Neutrophil (primary cell): Measurements from ENCODE around the gene ATG7.

Experiments
- H3K27ac ChIP-seq: fragments of 200-600 bp; sonication (generic); 2 replicates; pipeline ENCODE4 v1.5.1; 2016; ENCODE audit warnings: mild to moderate bottlenecking, moderate library complexity
- H3K27me3 ChIP-seq: fragments of 200-600 bp; sonication (generic); 2 replicates; pipeline ENCODE4 v1.6.0; 2016; ENCODE audit warnings: mild to moderate bottlenecking
- H3K36me3 ChIP-seq: fragments of 200-600 bp; sonication (generic); 2 replicates; pipeline ENCODE4 v1.5.1; 2017
- H3K4me1 ChIP-seq, 2 experiments: fragments of 200-600 bp in 1 of 2; sonication (generic) in 1 of 2; 1 replicate in 1 of 2; 2 replicates in 1 of 2; pipeline versions ENCODE4 v1.5.1 to v1.6.1; 2013 to 2016; ENCODE audit warnings: low read depth in 1 of 2, low read length in 1 of 2, mild to moderate bottlenecking in 1 of 2, moderate library complexity in 1 of 2; ENCODE audit not compliant: control insufficient read depth in 1 of 2, insufficient read depth in 1 of 2
- H3K4me3 ChIP-seq, 2 experiments: fragments of 200-600 bp in 1 of 2; sonication (generic) in 1 of 2; 1 replicate in 1 of 2; 2 replicates in 1 of 2; pipeline ENCODE4 v1.5.1; 2013 to 2016; ENCODE audit warnings: low read depth in 1 of 2, low read length in 1 of 2, mild to moderate bottlenecking in 1 of 2, moderate library complexity in 1 of 2
- H3K9me3 ChIP-seq: fragments of 200-600 bp; sonication (generic); 2 replicates; pipeline ENCODE4 v1.5.1; 2016
- TF ChIP-seq, protein P1 (sequence below): fragments of 200-600 bp; sonication (generic); IDR thresholded peaks from 2 replicates; pipeline ENCODE4 v1.5.1; 2016; ENCODE audit warnings: antibody characterized with exemption

The ATG7 gene

DNA sequence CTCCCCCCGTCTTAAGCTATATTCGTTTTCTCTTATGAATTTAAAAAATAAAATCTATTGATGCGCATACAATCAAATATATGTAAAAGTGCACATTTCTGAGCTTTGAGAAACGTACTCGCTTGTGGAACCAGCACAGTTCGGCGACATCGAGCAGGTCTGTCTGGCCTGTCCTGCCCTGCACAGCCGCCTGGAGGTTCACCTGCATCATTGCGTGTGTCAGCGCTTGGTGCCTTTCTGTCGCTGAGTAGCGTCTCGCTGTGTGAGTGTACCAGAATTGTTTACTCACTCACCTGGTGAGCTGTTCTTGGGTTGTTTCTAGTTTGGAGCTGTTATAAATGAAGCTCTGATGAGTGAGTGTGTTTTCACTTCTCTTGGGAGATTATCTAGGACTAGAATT lies 267.5 kb downstream of the ATG7 start:
- no peaks in the 10 kb centered on the region for H3K27me3 ChIP-seq
- no peaks in the 10 kb centered on the region for H3K9me3 ChIP-seq
- H3K4me1 ChIP-seq, result peaks cover 18 to 24% of the 10 kb centered on the region in 2 experiments
- H3K4me3 ChIP-seq, result no peak overlapping the region
- H3K36me3 ChIP-seq, result peaks cover 4% of the 10 kb centered on the region
- no peak overlapping the region for H3K27ac ChIP-seq
- TF ChIP-seq, protein P1, sequence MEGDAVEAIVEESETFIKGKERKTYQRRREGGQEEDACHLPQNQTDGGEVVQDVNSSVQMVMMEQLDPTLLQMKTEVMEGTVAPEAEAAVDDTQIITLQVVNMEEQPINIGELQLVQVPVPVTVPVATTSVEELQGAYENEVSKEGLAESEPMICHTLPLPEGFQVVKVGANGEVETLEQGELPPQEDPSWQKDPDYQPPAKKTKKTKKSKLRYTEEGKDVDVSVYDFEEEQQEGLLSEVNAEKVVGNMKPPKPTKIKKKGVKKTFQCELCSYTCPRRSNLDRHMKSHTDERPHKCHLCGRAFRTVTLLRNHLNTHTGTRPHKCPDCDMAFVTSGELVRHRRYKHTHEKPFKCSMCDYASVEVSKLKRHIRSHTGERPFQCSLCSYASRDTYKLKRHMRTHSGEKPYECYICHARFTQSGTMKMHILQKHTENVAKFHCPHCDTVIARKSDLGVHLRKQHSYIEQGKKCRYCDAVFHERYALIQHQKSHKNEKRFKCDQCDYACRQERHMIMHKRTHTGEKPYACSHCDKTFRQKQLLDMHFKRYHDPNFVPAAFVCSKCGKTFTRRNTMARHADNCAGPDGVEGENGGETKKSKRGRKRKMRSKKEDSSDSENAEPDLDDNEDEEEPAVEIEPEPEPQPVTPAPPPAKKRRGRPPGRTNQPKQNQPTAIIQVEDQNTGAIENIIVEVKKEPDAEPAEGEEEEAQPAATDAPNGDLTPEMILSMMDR, result no peak

DNA sequence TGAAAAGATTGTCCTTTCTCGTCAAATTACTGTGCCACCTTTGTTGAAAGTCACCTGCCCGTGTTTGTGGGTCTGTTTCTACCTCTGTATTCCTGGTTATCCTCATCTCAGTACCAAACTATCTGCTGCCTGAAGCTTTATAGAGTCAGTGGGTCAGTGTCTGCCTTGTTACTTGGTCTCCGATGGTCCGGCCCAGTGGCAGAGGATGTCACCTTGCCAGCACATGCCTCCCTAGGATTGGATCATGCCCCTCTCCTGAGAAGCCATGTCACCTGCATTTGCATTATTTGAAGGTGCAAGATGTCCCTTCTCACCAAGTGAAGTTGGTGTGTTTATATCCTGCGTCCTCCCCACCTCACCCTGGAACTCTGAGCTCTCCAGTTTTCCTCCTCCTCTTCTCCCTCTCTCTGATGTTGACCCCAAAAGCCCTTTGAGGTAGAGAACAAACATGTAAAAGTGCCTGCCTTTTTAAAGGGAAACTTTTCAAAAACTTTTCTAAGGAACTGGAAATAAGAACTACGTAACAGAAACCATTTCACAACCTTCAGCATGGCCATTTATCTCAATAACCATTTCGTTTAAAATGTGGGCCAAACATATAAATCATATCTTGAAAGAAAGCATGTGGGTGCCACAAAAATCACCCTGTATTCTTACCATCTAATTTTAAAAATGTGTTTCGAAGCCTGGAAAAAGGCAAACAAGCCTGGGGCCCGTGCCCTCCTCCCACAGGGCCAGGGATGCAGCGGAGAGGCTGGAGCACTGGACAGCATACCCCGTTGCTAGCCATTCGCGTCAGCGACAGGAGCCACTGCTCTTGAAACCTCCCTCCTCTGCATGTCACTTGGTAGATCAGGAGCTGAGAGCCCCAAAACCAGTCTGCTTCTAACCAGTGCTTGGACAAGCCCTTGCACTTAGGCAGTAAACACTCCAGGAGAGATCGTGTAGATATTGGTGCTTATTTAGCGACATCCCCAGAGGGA lies 269.4 kb downstream of the ATG7 start:
- TF ChIP-seq, protein P1, result no peak
- Histone ChIP-seq H3K9me3 (no peaks in the 10 kb centered on the region), H3K27ac (peak overlapping the region; percentile 38), H3K36me3 (no peaks in the 10 kb centered on the region), H3K27me3 (no peaks in the 10 kb centered on the region), H3K4me1 (peaks cover 37 to 39% of the 10 kb centered on the region in 2 experiments), H3K4me3 (no peak overlapping the region)

DNA sequence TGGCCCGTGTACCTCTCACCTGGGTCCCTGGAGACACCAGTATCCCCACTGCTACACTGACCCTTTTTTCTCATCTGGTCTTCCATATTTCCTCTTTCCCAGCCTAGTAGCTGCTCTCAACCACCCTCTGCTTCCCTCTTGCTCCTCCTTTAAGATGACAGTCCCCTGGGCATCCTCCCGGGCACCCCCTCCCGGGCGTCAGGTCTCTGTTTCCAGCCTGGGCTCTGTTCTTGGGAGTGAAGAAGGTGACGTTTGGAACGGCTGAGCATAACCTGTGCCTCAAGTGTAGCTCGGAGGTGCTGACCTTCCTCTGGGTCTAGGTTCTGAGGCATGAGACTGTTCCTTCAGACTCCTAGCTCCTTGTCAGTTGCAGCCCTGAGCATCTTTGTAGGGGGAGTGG lies 270.4 kb downstream of the ATG7 start:
- Histone ChIP-seq H3K27ac (no peak overlapping the region), H3K27me3 (no peaks in the 10 kb centered on the region), H3K4me1 (peaks cover 45 to 46% of the 10 kb centered on the region in 2 experiments), H3K9me3 (no peaks in the 10 kb centered on the region), H3K36me3 (no peaks in the 10 kb centered on the region), H3K4me3 (no peak overlapping the region)
- TF ChIP-seq, protein P1, result no peak

DNA sequence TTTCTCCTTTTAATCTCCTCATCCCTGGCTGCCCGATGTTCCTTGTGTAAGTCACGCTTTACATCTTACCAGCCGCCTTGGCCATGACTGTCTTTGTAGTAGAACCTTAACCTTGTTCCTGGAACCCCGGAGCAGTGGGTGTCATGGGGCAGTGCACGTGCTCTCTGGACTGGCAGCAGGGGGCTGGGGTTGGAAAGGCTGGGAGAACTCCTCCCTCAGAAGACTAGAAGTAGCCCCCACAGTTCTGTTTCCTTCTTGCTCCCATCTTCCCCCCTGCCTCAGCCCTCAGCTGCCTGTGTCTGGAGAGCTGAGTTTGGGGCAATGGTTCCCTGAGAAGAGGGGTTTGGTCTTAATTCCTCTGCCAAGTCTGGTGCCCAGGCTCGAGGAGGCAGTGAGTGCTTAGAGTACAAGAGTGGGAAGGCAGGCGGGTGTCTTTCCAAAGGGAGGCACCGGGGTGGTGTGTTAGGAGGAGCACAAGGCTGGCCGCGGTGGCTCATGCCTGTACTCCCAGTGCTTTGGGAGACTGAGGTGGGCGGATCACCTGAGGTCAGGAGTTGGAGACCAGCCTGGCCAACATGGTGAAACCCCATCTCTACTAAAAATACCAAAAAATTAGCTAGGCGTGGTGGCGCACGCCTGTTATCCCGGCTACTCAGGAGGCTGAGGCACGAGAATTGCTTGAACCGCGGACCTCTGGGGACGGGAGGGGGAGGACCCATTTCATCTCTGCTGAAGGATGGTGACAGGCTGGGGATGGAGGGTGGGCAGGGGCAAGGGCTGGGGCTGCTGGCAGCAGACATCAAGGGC lies 271.1 kb downstream of the ATG7 start:
- no peaks in the 10 kb centered on the region for H3K27me3 ChIP-seq

DNA sequence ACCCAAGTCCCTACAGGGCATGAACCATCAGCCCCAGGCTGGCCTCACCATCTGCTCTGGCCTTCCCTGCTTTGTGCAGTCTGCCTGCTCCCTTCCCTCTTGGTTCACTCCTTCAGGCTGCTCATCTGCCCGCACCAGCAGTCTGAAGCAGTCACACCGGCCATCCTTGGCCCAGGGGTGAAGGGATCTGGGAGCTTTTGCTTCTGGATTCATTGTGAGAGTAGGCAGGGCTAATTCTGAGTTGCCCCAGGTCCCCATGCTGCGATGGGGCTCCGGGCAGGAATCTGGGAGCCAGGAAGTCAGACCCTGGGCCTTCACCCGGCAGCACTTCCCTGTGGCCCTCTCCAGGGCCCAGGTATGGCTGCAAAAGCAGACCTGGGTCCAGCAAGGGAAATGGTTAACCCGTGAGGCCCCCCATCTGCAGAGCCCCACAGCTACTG lies 271.8 kb downstream of the ATG7 start:
- Histone ChIP-seq H3K4me1 (peaks cover 45 to 46% of the 10 kb centered on the region in 2 experiments), H3K27me3 (no peaks in the 10 kb centered on the region), H3K9me3 (no peaks in the 10 kb centered on the region), H3K27ac (peak overlapping the region; percentile 69), H3K4me3 (no peak overlapping the region), H3K36me3 (no peaks in the 10 kb centered on the region)
- TF ChIP-seq, protein P1, result no peak

More for the DNA sequence above, 271.1 kb downstream of the ATG7 start:
- Histone ChIP-seq H3K4me1 (peaks cover 45 to 46% of the 10 kb centered on the region in 2 experiments), H3K27ac (peak overlapping the region; percentile 69), H3K36me3 (no peaks in the 10 kb centered on the region), H3K9me3 (no peaks in the 10 kb centered on the region), H3K4me3 (no peak overlapping the region)
- TF ChIP-seq, protein P1, result no peak
